Type B pancreatic cell (in vitro differentiated cells): ENCODE results near the gene HNF4A. TPM values are rescaled to one million over a fixed set of nuclear protein-coding genes. Genes with fewer than 3 reads are reported as not detected.

Source experiments
- DNase-seq: peaks from one replicate; pipeline ENCODE4 v3.0.0; 2021; ENCODE audit warnings: mixed read lengths; ENCODE audit not compliant: unreplicated experiment; ENCODE audit errors: extremely low spot score
- H3K27ac Mint-ChIP-seq: 2 replicates; pipeline ENCODE4 v1.8.0; 2021; ENCODE audit warnings: mild to moderate bottlenecking, mixed read lengths
- H3K27me3 Mint-ChIP-seq: 2 replicates; pipeline ENCODE4 v1.8.0; 2021; ENCODE audit warnings: mixed read lengths
- H3K36me3 Mint-ChIP-seq: 2 replicates; pipeline ENCODE4 v1.8.0; 2021; ENCODE audit warnings: mixed read lengths
- H3K4me1 Mint-ChIP-seq: one replicate; pipeline ENCODE4 v1.8.0; 2021; ENCODE audit warnings: mixed read lengths; ENCODE audit not compliant: unreplicated experiment
- H3K4me3 Mint-ChIP-seq: 2 replicates; pipeline ENCODE4 v1.8.0; 2021; ENCODE audit warnings: mild to moderate bottlenecking, mixed read lengths
- H3K9me3 Mint-ChIP-seq: 2 replicates; pipeline ENCODE4 v1.8.0; 2021; ENCODE audit warnings: mixed read lengths
- CTCF ChIP-seq: fragments of 200-600 bp; sonication (generic); conservative IDR thresholded peaks from 2 replicates; pipeline ENCODE4 v1.5.0; 2021; ENCODE audit warnings: antibody characterized with exemption, mild to moderate bottlenecking
- total RNA-seq: library from RNA; stranded (reverse); gene quantifications from 2 replicates; pipeline ENCODE4 v1.2.1, GENCODE V29; 2021; ENCODE audit warnings: low replicate concordance

Gene HNF4A
- total RNA-seq, 1 donor from 2014 or later: 19.9 TPM

GRCh38 chr20:44436393-44436792 lies 80.9 kb downstream of the HNF4A start:
- H3K9me3 Mint-ChIP-seq: no peaks in the 10 kb centered on the region
- no peak overlapping the region for H3K4me3 Mint-ChIP-seq
- H3K4me1 Mint-ChIP-seq: no peaks in the 10 kb centered on the region
- no peak for TF ChIP-seq CTCF
- H3K27ac Mint-ChIP-seq: no peak overlapping the region
- no peaks in the 10 kb centered on the region for H3K36me3 Mint-ChIP-seq
- DNase-seq: no peak
- peaks cover 9% of the 10 kb centered on the region for H3K27me3 Mint-ChIP-seq

GRCh38 chr20:44437497-44437896 lies 82.0 kb downstream of the HNF4A start:
- TF ChIP-seq CTCF: no peak
- Mint-ChIP-seq H3K4me3 (no peak overlapping the region), H3K4me1 (no peaks in the 10 kb centered on the region), H3K27ac (no peak overlapping the region), H3K36me3 (no peaks in the 10 kb centered on the region), H3K27me3 (peaks cover 9% of the 10 kb centered on the region), H3K9me3 (no peaks in the 10 kb centered on the region)
- DNase-seq: no peak

GRCh38 chr20:44438782-44439181 lies 83.3 kb downstream of the HNF4A start:
- no peak for DNase-seq
- Mint-ChIP-seq H3K27ac (no peak overlapping the region), H3K4me3 (no peak overlapping the region), H3K27me3 (peaks cover 3% of the 10 kb centered on the region), H3K4me1 (no peaks in the 10 kb centered on the region), H3K36me3 (no peaks in the 10 kb centered on the region), H3K9me3 (no peaks in the 10 kb centered on the region)
- no peak for TF ChIP-seq CTCF

- Mint-ChIP-seq H3K27ac (no peak overlapping the region), H3K27me3 (no peaks in the 10 kb centered on the region), H3K4me1 (no peaks in the 10 kb centered on the region), H3K9me3 (no peaks in the 10 kb centered on the region), H3K4me3 (no peak overlapping the region), H3K36me3 (no peaks in the 10 kb centered on the region)
- no peak for TF ChIP-seq CTCF
- DNase-seq: no peak
Measured at GRCh38 chr20:44439318-44439717, 83.8 kb downstream of the HNF4A start.

- Mint-ChIP-seq H3K4me3 (no peak overlapping the region), H3K4me1 (no peaks in the 10 kb centered on the region), H3K9me3 (no peaks in the 10 kb centered on the region), H3K36me3 (no peaks in the 10 kb centered on the region), H3K27me3 (no peaks in the 10 kb centered on the region), H3K27ac (no peak overlapping the region)
- DNase-seq: no peak
- TF ChIP-seq CTCF: no peak
Measured at GRCh38 chr20:44442298-44443070, 87.0 kb downstream of the HNF4A start.
